Retinal pigment epithelial cell (primary cell): ENCODE measurements around the gene APEH.
"Not testable (repeated sequence)": the region's sequence is repeated elsewhere in the genome, so short reads cannot be mapped to it uniquely, and the experiment has no call there.

ENCODE experiments used
- DNase-seq: peaks from one replicate; pipeline ENCODE4 v3.0.0-alpha.2; 2010; ENCODE audit warnings: low read depth
- H3K4me3 ChIP-seq: 2 replicates; pipeline ENCODE4 v1.5.1; 2011; ENCODE audit warnings: mild to moderate bottlenecking, low read length, control low read depth, moderate library complexity
- TF ChIP-seq, protein P1 (sequence below): conservative IDR thresholded peaks from 2 replicates; pipeline ENCODE4 v1.5.1; 2011; ENCODE audit warnings: low read depth, low read length, control low read depth, inconsistent platforms

Gene APEH

DNA sequence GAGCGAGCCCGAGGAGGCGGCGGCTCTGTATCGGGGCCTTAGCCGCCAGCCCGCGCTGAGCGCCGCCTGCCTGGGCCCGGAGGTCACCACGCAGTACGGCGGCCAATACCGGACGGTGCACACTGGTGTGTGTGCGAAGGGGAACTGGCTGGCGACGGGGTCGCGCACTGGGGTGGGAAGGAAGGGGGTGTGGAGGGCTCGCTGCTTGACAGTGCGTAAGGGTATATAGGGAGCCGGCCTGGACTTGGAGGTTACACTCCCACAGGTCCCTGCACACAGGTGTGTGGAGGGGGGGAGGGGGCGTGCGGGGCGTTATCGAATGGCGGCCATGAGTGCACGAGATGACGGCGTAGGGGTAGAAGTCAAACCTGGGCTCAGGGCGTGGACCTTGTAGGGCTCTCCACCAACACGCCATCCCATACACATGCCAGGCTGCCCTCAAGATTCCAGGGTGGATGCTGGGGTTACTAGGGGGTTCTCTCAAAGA lies 389 bp downstream of the APEH start:
- no peak for DNase-seq
- TF ChIP-seq, protein P1, sequence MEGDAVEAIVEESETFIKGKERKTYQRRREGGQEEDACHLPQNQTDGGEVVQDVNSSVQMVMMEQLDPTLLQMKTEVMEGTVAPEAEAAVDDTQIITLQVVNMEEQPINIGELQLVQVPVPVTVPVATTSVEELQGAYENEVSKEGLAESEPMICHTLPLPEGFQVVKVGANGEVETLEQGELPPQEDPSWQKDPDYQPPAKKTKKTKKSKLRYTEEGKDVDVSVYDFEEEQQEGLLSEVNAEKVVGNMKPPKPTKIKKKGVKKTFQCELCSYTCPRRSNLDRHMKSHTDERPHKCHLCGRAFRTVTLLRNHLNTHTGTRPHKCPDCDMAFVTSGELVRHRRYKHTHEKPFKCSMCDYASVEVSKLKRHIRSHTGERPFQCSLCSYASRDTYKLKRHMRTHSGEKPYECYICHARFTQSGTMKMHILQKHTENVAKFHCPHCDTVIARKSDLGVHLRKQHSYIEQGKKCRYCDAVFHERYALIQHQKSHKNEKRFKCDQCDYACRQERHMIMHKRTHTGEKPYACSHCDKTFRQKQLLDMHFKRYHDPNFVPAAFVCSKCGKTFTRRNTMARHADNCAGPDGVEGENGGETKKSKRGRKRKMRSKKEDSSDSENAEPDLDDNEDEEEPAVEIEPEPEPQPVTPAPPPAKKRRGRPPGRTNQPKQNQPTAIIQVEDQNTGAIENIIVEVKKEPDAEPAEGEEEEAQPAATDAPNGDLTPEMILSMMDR = no peak

DNA sequence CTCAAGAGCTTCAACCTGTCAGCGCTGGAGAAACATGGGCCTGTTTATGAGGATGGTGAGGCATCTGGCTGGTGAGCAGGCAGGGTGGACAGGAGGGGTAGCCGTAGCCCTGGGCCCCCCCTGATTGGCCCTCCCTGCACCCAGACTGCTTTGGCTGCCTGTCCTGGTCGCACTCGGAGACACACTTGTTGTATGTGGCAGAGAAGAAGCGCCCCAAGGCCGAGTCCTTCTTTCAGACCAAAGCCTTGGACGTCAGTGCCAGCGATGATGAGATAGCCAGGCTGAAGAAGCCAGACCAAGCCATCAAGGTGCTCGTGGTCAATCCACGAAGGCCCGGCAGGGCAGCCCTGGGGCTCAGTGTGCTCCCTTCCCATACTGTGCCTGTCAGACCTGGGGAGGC lies 1.8 kb downstream of the APEH start:
- TF ChIP-seq, protein P1 = no peak
- H3K4me3 ChIP-seq = no peak overlapping the region
- DNase-seq = no peak

More for the DNA sequence above, 389 bp downstream of the APEH start:
- H3K4me3 ChIP-seq = peak overlapping the region; percentile 72

DNA sequence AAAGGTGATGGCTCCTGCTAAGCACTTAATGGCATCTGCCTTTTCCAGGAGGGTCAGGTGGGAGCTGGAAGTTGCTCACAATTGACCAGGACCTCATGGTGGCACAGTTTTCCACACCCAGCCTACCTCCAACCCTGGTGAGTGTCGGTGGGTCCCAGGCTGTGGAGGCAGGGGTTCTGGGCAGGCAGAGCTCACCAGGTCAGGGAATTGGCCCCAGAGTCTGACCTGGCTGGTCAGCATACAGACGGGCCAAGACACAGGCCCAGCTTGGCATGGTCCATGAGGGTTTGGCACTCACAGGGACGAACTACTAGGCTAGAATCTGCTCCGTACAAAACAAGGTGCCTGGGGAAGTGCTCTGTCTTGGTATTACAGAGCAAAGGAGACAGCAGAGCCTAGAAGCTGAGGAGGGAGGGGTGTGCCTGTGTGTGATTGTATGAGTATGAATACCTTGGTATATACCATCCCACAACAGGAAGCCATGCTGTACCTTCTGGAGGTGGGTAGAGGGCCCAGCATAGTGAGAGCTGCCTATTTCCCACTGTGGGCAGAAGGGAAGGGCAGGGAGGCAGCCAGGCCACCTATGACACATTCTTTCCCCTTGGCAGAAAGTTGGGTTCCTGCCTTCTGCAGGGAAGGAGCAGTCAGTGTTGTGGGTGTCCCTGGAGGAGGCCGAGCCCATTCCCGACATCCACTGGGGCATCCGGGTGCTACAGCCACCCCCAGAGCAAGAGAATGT lies 6.5 kb downstream of the APEH start:
- no peak overlapping the region for H3K4me3 ChIP-seq
- TF ChIP-seq, protein P1 = no peak
- no peak for DNase-seq

DNA sequence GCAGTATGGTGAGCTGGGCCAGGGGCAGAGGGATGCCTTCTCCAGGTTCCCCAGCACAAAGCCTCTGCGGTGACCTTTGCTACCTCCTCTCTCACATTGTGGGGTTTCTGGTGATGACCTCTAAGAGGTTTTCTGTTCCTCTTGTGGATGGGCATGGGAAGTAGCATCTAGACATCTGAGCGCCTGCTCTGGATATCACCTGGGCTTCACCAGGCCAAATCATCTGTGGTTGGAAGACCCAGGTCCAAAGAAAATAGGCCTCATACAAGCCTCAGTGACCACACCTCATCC lies 7.0 kb downstream of the APEH start:
- TF ChIP-seq, protein P1 = no peak
- no peak overlapping the region for H3K4me3 ChIP-seq
- no peak for DNase-seq

DNA sequence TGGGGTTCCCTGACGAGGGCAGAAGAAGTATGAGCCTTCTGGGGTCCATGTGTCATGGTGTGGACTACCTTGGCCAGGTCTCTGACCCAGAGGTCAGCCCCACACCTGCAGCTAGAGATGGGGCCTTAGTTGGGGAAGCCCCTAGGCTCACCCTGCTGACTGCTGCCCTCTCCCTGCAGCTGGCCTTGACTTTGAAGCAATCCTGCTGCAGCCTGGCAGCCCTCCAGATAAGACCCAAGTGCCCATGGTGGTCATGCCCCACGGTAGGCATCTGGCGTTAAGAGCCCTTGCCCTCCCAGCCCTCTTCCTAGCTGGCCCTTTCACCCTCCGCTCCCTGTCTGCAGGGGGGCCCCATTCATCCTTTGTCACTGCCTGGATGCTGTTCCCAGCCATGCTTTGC lies 7.4 kb downstream of the APEH start:
- TF ChIP-seq, protein P1 = no peak

DNA sequence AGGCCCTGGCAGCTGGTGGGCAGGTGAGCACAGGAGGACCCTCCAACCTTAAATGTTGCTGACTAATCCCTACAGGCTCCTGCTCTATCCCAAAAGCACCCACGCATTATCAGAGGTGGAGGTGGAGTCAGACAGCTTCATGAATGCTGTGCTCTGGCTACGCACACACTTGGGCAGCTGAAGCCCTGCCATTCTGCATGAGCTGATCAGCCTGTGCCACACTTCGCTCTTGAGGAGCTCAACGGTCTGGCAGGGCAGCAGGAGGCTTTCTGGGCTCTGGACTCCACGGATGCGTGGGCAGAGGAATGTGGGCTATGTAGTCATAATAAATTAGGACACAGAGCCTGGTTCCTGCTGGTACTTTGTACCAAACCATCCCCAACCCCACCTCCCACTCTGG lies 9.0 kb downstream of the APEH start:
- TF ChIP-seq, protein P1 = no peak
- H3K4me3 ChIP-seq = no peak overlapping the region
- DNase-seq = no peak

More for the DNA sequence above, 7.4 kb downstream of the APEH start:
- H3K4me3 ChIP-seq = no peak overlapping the region
- no peak for DNase-seq

DNA sequence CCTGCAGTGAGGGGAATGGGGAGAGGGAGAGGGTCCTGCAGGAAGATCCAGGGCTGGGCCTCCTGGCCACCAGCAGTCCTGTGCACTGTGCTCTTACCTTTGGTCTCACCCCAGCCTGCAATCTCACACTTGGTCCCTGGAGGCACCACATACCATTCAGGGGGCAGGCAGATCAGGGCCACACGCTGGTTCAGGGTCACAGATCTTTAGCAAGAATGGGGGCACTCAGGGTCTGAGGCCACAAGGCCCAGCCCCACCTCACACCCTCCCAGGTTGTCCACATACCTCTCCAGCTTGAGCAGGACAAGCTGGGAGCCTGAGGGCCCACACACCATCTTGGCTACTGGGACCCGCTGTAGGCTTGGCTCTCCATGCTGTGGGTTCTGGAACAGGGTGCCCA lies 10.3 kb downstream of the APEH start:
- DNase-seq, H3K4me3 ChIP-seq: not testable (repeated sequence)

DNA sequence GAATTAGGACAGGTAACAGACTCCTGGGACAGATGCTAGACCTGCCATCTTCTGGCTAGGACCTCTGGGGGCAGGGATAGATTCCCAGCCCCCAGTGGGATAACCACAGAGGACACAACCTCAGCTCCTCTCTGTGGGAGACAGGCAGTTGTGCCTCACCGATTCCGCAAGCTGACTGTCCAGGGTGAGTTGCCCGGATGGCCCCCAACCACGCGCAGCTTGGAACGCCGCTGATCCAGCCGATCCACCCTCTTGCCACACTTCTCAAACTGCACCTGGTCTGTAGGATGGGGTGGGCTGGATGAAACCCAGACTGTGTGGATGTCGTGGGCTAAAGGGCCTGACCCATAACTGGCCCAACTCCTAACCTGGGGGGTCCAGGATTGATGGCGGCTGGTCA lies 11.0 kb downstream of the APEH start:
- H3K4me3 ChIP-seq, DNase-seq: not testable (repeated sequence)

DNA sequence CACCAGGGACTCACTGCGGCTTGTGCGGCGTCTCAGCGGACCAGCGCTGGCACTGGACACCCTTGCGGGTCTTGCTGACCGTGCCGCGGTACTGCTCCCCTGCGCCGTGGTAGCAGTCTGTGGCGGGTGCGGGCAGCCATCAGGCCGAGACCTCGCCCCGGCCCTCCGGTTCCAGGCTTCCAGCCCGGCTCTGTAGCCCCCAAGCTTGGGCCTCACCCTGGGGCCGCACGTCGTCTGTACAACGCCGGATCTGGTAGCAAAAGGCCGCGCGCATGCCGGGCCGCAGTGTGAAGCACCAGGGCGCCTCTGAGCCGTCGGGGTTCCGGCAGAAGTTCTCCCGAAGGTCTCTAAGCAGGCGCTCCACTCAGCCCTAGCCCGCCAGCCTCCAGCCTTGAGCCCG lies 11.7 kb downstream of the APEH start:
- not testable (repeated sequence) for H3K4me3 ChIP-seq, DNase-seq

DNA sequence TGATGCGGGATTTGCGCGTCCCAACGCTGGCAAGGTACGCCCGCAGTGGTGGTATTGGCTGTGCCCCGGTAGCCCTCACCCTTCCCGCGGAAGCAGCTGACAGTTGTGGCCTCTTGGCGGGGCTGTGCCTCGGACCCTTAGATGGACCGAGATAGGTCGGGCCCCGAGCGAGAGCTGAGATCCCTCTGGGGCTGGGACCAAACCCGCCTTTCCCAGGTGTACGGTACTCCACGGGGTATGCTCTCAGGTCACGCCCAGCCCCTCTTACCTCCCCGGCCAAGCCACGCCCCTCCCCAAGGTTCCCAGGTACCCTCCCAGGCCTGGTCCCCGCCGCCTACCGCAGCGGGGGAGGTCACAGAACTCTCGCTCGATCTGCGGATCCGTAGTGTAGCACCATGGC lies 12.2 kb downstream of the APEH start:
- H3K4me3 ChIP-seq = peak overlapping the region; percentile 44
- not testable (repeated sequence) for DNase-seq

DNA sequence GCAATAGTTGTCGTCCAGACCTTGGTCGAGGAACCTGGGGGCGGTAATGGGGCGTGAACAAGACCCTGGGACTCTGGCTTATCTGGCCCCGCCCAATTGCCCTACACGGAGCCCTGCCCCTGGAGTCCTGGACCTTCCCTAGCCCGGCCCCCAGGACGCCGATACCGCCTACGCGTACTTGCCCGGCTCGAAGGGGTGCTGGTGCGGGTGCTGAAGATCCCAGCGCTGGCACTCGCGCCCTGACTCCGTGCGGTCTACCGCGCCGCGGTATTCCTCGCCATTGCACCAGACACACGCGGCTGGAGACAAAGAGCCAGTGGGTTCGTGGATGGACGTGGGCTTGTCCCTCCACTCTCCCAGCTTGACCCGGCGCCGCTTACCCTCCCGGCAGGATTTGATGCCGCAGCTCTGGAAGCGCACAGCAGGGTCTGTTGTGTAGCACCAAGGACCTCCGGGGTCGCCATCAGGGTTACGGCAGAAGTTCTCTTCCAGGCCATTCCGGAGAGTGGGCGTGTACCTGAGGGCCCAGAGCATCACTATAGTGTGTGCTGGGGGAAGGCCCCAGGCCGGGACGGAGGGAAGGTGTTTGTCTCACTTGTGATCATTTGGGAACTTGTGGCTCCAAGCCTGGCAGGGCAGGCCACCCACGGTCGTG lies 12.7 kb downstream of the APEH start:
- DNase-seq = peak; percentile 26
- peak overlapping the region; percentile 44 for H3K4me3 ChIP-seq

DNA sequence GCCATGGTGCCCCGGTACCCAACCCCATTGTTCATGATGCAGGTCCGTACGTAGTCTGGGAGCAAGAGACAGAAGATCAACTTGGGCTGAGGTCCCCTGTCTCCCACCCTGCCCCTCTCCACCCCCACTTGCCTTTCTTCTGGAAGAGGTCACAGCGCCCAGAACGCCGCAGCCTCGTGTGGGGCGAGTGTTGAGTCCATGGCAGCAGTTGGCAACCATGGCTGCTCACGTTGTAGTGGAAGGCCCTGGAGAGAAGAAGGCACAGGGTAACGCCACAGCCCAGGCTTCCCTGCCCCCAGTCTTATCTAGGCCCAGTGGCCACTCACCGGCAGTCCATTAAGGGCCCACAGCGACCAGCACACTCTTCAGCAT lies 13.3 kb downstream of the APEH start:
- not testable (repeated sequence) for DNase-seq, H3K4me3 ChIP-seq
